Measurements from ENCODE around the gene SULF2. TPM values are rescaled to one million over a fixed set of nuclear protein-coding genes. Genes with fewer than 3 reads are reported as not detected.

The SULF2 gene
- total RNA-seq, 3 donors from 2014 or later, result 36.3 to 62.5 (median 58.0) TPM

GRCh38 chr20:47711046-47711752 is 74.1 kb downstream of the SULF2 start:
- intact Hi-C loops (cut with DNase I; ENCODE audit: low total_unique reads), result no loop called here
- Histone ChIP-seq H3K4me3 (no peak overlapping the region), H3K27ac (no peak overlapping the region), H3K36me3 (no peaks in the 10 kb centered on the region), H3K27me3 (no peaks in the 10 kb centered on the region), H3K4me1 (no peaks in the 10 kb centered on the region), H3K9me3 (no peaks in the 10 kb centered on the region)
- no peak for DNase-seq (ENCODE audit: low spot score in 2 of 2)
- TF ChIP-seq POLR2AphosphoS5 (IDR thresholded peaks at IDR 0.05) (no peak), CTCF (IDR thresholded peaks at IDR 0.05) (no peak), POLR2A (IDR thresholded peaks at IDR 0.05) (no peak)

- H3K4me1 ChIP-seq, result no peaks in the 10 kb centered on the region
- no peak overlapping the region for H3K4me3 ChIP-seq
- TF ChIP-seq CTCF (IDR thresholded peaks at IDR 0.05) (no peak), POLR2A (IDR thresholded peaks at IDR 0.05) (no peak), POLR2AphosphoS5 (IDR thresholded peaks at IDR 0.05) (no peak)
- H3K27ac ChIP-seq, result no peak overlapping the region
- no peaks in the 10 kb centered on the region for H3K27me3 ChIP-seq
- H3K36me3 ChIP-seq, result no peaks in the 10 kb centered on the region
- intact Hi-C loops (cut with DNase I; ENCODE audit: low total_unique reads), result no loop called here
- no peaks in the 10 kb centered on the region for H3K9me3 ChIP-seq
- no peak for DNase-seq (ENCODE audit: low spot score in 2 of 2)
Observed at GRCh38 chr20:47710665-47711045, 74.6 kb downstream of the SULF2 start.

- H3K4me3 ChIP-seq, result no peak overlapping the region
- no peaks in the 10 kb centered on the region for H3K4me1 ChIP-seq
- DNase-seq (ENCODE audit: low spot score in 2 of 2), result no peak
- H3K9me3 ChIP-seq, result no peaks in the 10 kb centered on the region
- TF ChIP-seq CTCF (IDR thresholded peaks at IDR 0.05) (no peak), POLR2A (IDR thresholded peaks at IDR 0.05) (no peak), POLR2AphosphoS5 (IDR thresholded peaks at IDR 0.05) (no peak)
- intact Hi-C loops (cut with DNase I; ENCODE audit: low total_unique reads), result no loop called here
- no peaks in the 10 kb centered on the region for H3K36me3 ChIP-seq
- H3K27ac ChIP-seq, result no peak overlapping the region
- H3K27me3 ChIP-seq, result no peaks in the 10 kb centered on the region
Observed at GRCh38 chr20:47708953-47709833, 76.1 kb downstream of the SULF2 start.

GRCh38 chr20:47708140-47708807 is 77.0 kb downstream of the SULF2 start:
- H3K36me3 ChIP-seq, result no peaks in the 10 kb centered on the region
- TF ChIP-seq CTCF (IDR thresholded peaks at IDR 0.05) (no peak), POLR2A (IDR thresholded peaks at IDR 0.05) (no peak), POLR2AphosphoS5 (IDR thresholded peaks at IDR 0.05) (no peak)
- intact Hi-C loops (cut with DNase I; ENCODE audit: low total_unique reads), result no loop called here

More at GRCh38 chr20:47708140-47708807, 77.0 kb downstream of the SULF2 start:
- no peak for DNase-seq (ENCODE audit: low spot score in 2 of 2)
- no peaks in the 10 kb centered on the region for H3K27me3 ChIP-seq
- no peak overlapping the region for H3K4me3 ChIP-seq
- no peak overlapping the region for H3K27ac ChIP-seq
- no peaks in the 10 kb centered on the region for H3K4me1 ChIP-seq
- H3K9me3 ChIP-seq, result no peaks in the 10 kb centered on the region
